SU-DHL-6 (cell line): ENCODE data around the gene HTR3B.
"Not testable (repeated sequence)": the region's sequence is repeated elsewhere in the genome, so short reads cannot be mapped to it uniquely, and the experiment has no call there.

ENCODE experiments used
- CTCF ChIP-seq: fragments of 200-600 bp; sonication (generic); IDR thresholded peaks from one replicate; pipeline ENCODE4 v1.5.1; 2017; ENCODE audit warnings: antibody characterized with exemption, mild to moderate bottlenecking, low read length, moderate library complexity; ENCODE audit not compliant: insufficient read depth, poor library complexity, severe bottlenecking
- EZH2phosphoT487 ChIP-seq: fragments of 200-600 bp; sonication (generic), shearing (Covaris generic); conservative IDR thresholded peaks from 2 replicates; pipeline ENCODE4 v1.6.1; 2018; ENCODE audit warnings: mild to moderate bottlenecking, antibody characterized with exemption, low read length, moderate library complexity, mixed read lengths

DNA sequence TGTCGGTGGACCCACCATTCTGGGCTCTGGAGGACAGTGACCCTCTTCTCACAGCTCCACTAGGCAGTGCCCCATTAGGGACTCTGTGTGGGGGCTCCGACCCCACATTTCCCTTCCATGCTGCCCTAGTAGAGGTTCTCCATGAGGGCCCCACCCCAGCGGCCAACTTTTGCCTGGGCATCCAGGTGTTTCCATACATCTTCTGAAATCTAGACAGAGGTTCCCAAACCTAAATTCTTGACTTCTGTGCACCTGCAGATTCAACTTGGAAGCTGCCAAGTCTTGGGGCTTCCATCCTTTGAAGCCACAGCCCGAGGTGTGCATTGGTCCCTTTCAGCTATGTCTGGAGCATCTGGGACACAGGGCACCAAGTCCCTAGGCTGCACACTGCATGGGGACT lies 25.1 kb upstream of the HTR3B start:
- not testable (repeated sequence) for TF ChIP-seq CTCF, EZH2phosphoT487
